Osteoblast (primary cell): ENCODE measurements around the gene NUFIP2. TPM values are rescaled to one million over a fixed set of nuclear protein-coding genes. Genes with fewer than 3 reads are reported as not detected.
"Not testable (repeated sequence)": the region's sequence is repeated elsewhere in the genome, so short reads cannot be mapped to it uniquely, and the experiment has no call there.

ENCODE experiments used
- DNase-seq: peaks from one replicate; pipeline ENCODE4 v3.0.0; 2011; ENCODE audit warnings: low spot score, mixed read lengths; ENCODE audit not compliant: insufficient read length; ENCODE audit errors: missing footprints
- H2AFZ ChIP-seq: 2 replicates; pipeline ENCODE4 v1.6.0; 2011; ENCODE audit warnings: mild to moderate bottlenecking, low read length
- H3K27ac ChIP-seq: 2 replicates; pipeline ENCODE4 v1.5.1; 2011; ENCODE audit warnings: mild to moderate bottlenecking, low read depth, low read length, moderate library complexity
- H3K27me3 ChIP-seq: 2 replicates; pipeline ENCODE4 v1.6.0; 2012; ENCODE audit warnings: mild to moderate bottlenecking, control low read depth, inconsistent platforms, low read length, moderate library complexity; ENCODE audit not compliant: insufficient read depth
- H3K36me3 ChIP-seq: 2 replicates; pipeline ENCODE4 v1.5.1; 2011; ENCODE audit warnings: mild to moderate bottlenecking, low read length, control low read depth, moderate library complexity; ENCODE audit not compliant: insufficient read depth
- H3K4me1 ChIP-seq: 2 replicates; pipeline ENCODE4 v1.5.1; 2011; ENCODE audit warnings: mild to moderate bottlenecking, low read length, control low read depth, moderate library complexity; ENCODE audit not compliant: insufficient read depth
- H3K4me2 ChIP-seq: 2 replicates; pipeline ENCODE4 v1.6.0; 2011; ENCODE audit warnings: mild to moderate bottlenecking, low read length; ENCODE audit not compliant: insufficient read depth
- H3K4me3 ChIP-seq: fragments of 200-600 bp; sonication (generic); 3 replicates; pipeline ENCODE4 v1.5.1; 2012; ENCODE audit warnings: mild to moderate bottlenecking, low read length, inconsistent platforms; ENCODE audit not compliant: insufficient read depth
- H3K79me2 ChIP-seq: 2 replicates; pipeline ENCODE4 v1.6.0; 2012; ENCODE audit warnings: mild to moderate bottlenecking, low read length, control low read depth, inconsistent platforms; ENCODE audit not compliant: insufficient read depth
- H3K9me3 ChIP-seq: 2 replicates; pipeline ENCODE4 v1.5.1; 2011; ENCODE audit warnings: low read depth, low read length, control low read depth
- H4K20me1 ChIP-seq: 2 replicates; pipeline ENCODE4 v1.6.0; 2012; ENCODE audit warnings: mild to moderate bottlenecking, low read length, control low read depth; ENCODE audit not compliant: insufficient read depth
- total RNA-seq: library from RNA; depleted of rRNA; stranded (reverse); fragments of >200 nt; gene quantifications from 2 replicates; pipeline ENCODE4 v1.2.3, GENCODE V29; 2012
- TF ChIP-seq, protein P1 (sequence below): IDR thresholded peaks from 2 replicates; pipeline ENCODE4 v1.5.1; 2011; ENCODE audit warnings: mild to moderate bottlenecking, low read depth, low read length, moderate library complexity; ENCODE audit errors: extremely low read depth

The NUFIP2 gene
- total RNA-seq, 1 donor, result 56.8 TPM

DNA sequence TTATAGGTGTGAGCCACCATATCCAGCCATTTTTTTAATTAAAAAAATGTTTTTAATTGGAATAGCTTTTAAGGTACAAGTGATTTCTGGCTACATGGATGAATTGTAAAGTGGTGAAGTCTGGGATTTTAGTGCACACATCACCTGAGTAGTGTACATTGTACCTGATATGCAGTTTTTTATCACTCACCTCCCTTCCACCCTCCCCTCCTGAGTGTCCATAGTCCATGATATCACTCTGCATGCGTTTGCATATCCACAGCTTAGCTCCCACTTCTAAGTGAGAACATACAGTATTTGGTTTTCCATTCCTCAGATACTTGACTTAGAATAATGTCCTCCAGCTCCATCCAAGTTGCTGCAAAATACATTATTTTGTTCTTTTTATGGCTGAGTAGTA is 60.6 kb downstream of the NUFIP2 start:
- TF ChIP-seq, protein P1, sequence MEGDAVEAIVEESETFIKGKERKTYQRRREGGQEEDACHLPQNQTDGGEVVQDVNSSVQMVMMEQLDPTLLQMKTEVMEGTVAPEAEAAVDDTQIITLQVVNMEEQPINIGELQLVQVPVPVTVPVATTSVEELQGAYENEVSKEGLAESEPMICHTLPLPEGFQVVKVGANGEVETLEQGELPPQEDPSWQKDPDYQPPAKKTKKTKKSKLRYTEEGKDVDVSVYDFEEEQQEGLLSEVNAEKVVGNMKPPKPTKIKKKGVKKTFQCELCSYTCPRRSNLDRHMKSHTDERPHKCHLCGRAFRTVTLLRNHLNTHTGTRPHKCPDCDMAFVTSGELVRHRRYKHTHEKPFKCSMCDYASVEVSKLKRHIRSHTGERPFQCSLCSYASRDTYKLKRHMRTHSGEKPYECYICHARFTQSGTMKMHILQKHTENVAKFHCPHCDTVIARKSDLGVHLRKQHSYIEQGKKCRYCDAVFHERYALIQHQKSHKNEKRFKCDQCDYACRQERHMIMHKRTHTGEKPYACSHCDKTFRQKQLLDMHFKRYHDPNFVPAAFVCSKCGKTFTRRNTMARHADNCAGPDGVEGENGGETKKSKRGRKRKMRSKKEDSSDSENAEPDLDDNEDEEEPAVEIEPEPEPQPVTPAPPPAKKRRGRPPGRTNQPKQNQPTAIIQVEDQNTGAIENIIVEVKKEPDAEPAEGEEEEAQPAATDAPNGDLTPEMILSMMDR, result no peak
- H3K27ac ChIP-seq, result no peak overlapping the region
- no peaks in the 10 kb centered on the region for H3K27me3 ChIP-seq
- H4K20me1 ChIP-seq, result no peaks in the 10 kb centered on the region
- H3K79me2 ChIP-seq, result no peaks in the 10 kb centered on the region
- H3K4me2 ChIP-seq, result no peak overlapping the region
- no peak overlapping the region for H3K4me3 ChIP-seq
- H3K4me1 ChIP-seq, result peaks cover 10% of the 10 kb centered on the region
- H2AFZ ChIP-seq, result no peak overlapping the region
- no peaks in the 10 kb centered on the region for H3K36me3 ChIP-seq
- no peaks in the 10 kb centered on the region for H3K9me3 ChIP-seq
- DNase-seq, result no peak

DNA sequence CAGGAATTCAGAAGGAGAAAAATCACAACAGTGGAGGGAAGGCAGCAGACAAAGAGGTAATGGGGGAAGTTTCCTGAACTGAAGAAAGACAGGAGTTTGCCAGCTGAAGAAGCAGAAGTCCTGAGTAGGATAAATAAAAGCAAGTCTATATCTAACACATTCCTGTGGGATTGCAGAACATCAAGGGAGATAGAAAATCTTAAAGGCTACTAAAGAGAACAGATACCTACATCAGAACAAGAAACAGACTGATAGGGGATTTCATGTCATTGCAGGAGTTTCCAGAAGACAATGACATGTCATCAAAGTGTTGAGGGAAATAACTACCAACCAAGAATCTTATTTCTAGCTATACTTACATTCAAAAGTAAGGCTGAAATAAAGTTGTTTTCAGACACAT is 68.6 kb downstream of the NUFIP2 start:
- TF ChIP-seq, protein P1, result no peak
- H3K79me2 ChIP-seq, result no peaks in the 10 kb centered on the region
- H3K36me3 ChIP-seq, result no peaks in the 10 kb centered on the region
- H3K27ac ChIP-seq, result no peak overlapping the region
- no peaks in the 10 kb centered on the region for H3K9me3 ChIP-seq
- peak; percentile 79 for DNase-seq
- H2AFZ ChIP-seq, result no peak overlapping the region
- H3K4me3 ChIP-seq, result no peak overlapping the region
- no peaks in the 10 kb centered on the region for H4K20me1 ChIP-seq
- H3K4me1 ChIP-seq, result no peaks in the 10 kb centered on the region
- H3K27me3 ChIP-seq, result no peaks in the 10 kb centered on the region
- no peak overlapping the region for H3K4me2 ChIP-seq

DNA sequence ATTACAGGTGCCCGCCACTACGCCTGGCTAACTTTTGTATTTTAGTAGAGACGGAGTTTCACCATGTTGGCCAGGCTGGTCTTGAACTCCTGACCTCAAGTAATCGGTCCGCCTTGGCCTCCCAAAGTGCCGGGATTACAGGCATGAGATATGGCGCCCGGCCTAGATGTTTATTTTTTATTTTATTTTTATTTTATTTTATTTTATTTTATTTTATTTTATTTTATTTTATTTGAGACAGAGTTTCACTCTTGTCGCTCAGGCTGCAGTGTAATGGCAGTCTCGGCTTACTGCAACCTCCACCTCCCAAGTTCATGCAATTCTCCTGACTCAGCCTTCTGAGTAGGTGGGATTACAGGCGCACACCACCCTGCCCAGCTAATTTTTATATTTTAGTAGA is 72.6 kb downstream of the NUFIP2 start:
- not testable (repeated sequence) for H3K27me3 ChIP-seq, H3K36me3 ChIP-seq, H2AFZ ChIP-seq, H3K4me2 ChIP-seq, H3K4me3 ChIP-seq, H3K9me3 ChIP-seq, H3K27ac ChIP-seq, H3K79me2 ChIP-seq, H4K20me1 ChIP-seq, H3K4me1 ChIP-seq, DNase-seq

DNA sequence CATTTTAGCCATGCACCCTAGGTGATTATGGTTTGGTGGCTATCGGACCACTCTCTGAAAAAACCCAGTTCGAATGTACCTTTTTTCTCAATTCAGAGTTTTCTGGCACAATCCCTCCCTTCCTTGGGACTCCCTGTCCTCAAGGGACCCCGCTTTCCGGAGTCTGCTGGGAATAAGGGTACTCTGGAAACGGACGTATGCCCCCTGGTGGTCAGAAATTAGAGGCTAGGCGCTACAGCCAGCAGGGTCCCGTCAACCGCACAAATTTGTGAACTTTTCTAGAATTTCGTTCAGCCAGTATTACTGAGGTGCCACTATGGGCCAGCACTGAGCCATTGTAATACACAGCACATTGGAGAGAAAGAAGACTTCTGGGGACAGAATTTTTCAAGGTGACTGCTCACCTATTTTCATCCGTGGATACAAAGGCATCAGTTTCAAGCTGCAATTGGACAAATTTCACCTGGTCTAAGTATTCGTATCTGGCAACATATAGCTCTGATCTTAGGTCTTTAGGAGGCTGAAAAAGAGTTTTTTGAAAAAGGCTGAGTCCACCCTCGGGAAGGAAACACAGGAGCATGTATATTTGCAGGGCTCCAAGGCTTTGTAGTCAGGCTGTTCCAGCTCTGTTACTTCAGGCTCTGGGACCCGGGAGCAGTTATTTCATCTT is 74.4 kb downstream of the NUFIP2 start:
- Histone ChIP-seq H2AFZ (peak overlapping the region; percentile 52), H3K4me2 (peak overlapping the region; percentile 37)

More for the DNA sequence above, 74.4 kb downstream of the NUFIP2 start:
- TF ChIP-seq, protein P1, result peak; percentile 100
- no peak overlapping the region for H3K27ac ChIP-seq
- no peaks in the 10 kb centered on the region for H3K9me3 ChIP-seq
- H4K20me1 ChIP-seq, result no peaks in the 10 kb centered on the region
- H3K4me3 ChIP-seq, result no peak overlapping the region
- H3K79me2 ChIP-seq, result no peaks in the 10 kb centered on the region
- peak; percentile 94 for DNase-seq
- no peaks in the 10 kb centered on the region for H3K27me3 ChIP-seq
- peaks cover 3% of the 10 kb centered on the region for H3K4me1 ChIP-seq
- H3K36me3 ChIP-seq, result no peaks in the 10 kb centered on the region
